MCF 10A (cell line): ENCODE measurements around the gene FAM111B. TPM values are rescaled to one million over a fixed set of nuclear protein-coding genes. Genes with fewer than 3 reads are reported as not detected.

Source experiments
- BruUV-seq: library from RNA; stranded (reverse); fragments of 400-500 nt; replicated peaks from 2 replicates; lab custom pipeline; 2021; lab: Mats Ljungman, UMichigan
- CTCF ChIA-PET: fragments of 300-600 bp; sonication (Branson Sonifier 250); formaldehyde crosslinking; extraction: SDS; loops from one replicate; lab custom pipeline; 2021; ENCODE audit warnings: antibody characterized with exemption, inconsistent platforms; lab: Yijun Ruan, JAX
- POLR2A ChIA-PET: fragments of 300-600, 350-650 bp; sonication (Branson Sonifier 250); formaldehyde crosslinking; extraction: SDS; loops from one replicate; lab custom pipeline; 2020; ENCODE audit warnings: antibody characterized with exemption, inconsistent platforms; lab: Yijun Ruan, JAX
- DNase-seq: peaks from one replicate; pipeline ENCODE4 v3.0.0-alpha.2; 2018; ENCODE audit not compliant: unreplicated experiment
- H3K27ac Mint-ChIP-seq: one replicate; pipeline ENCODE4 v1.8.0; 2022; ENCODE audit warnings: mild to moderate bottlenecking, low read depth, mixed read lengths; ENCODE audit not compliant: unreplicated experiment
- H3K27me3 Mint-ChIP-seq: one replicate; pipeline ENCODE4 v1.8.0; 2022; ENCODE audit warnings: mixed read lengths; ENCODE audit not compliant: insufficient read depth, unreplicated experiment
- H3K36me3 Mint-ChIP-seq: one replicate; pipeline ENCODE4 v1.8.0; 2022; ENCODE audit warnings: mild to moderate bottlenecking, moderate library complexity, mixed read lengths; ENCODE audit not compliant: insufficient read depth, unreplicated experiment
- H3K4me1 Mint-ChIP-seq: one replicate; pipeline ENCODE4 v1.8.0; 2022; ENCODE audit warnings: mixed read lengths; ENCODE audit not compliant: insufficient read depth, unreplicated experiment
- H3K4me3 Mint-ChIP-seq: one replicate; pipeline ENCODE4 v1.8.0; 2022; ENCODE audit warnings: mild to moderate bottlenecking, moderate library complexity, mixed read lengths; ENCODE audit not compliant: unreplicated experiment
- H3K9me3 Mint-ChIP-seq: one replicate; pipeline ENCODE4 v1.8.0; 2022; ENCODE audit warnings: mixed read lengths; ENCODE audit not compliant: unreplicated experiment
- CTCF ChIP-seq: fragments of 200-600 bp; IDR thresholded peaks from one replicate; pipeline ENCODE4 v1.8.0; 2022; ENCODE audit warnings: antibody characterized with exemption, mild to moderate bottlenecking; ENCODE audit not compliant: unreplicated experiment
- intact Hi-C: fragments of 100-400 bp; cut with micrococcal nuclease; formaldehyde crosslinking; loops from 2 replicates; pipeline ENCODE4 v1.14.1; 2022
- total RNA-seq: library from RNA; stranded (reverse); gene quantifications from 2 replicates; pipeline ENCODE4 v1.2.3, GENCODE V29; 2022

Gene FAM111B
- total RNA-seq, 1 experiment from 2014 or later, result 1.6 TPM

- ChIA-PET POLR2A (interaction anchor here (0.7 to 2.4 kb wide), 7 partner anchors 9 to 1615 kb away, joined by 3 to 21 read pairs (median 6); partner anchors contain the start of genes FAM111B and TIMM10), CTCF (interaction anchor here (1.1 to 10.2 kb wide), 4 partner anchors 10 to 40 kb away, joined by 3 to 146 read pairs (median 13); no protein-coding TSS in a partner anchor)
- peaks cover 7% of the 10 kb centered on the region for H3K36me3 Mint-ChIP-seq
- intact Hi-C loops, result no loop called here
- H3K9me3 Mint-ChIP-seq, result no peaks in the 10 kb centered on the region
- peak overlapping the region; percentile 97 for H3K4me3 Mint-ChIP-seq
- no peaks in the 10 kb centered on the region for H3K27me3 Mint-ChIP-seq
- H3K4me1 Mint-ChIP-seq, result peaks cover 50% of the 10 kb centered on the region
- no TSS peak for BruUV-seq
- peak; percentile 76 for DNase-seq
- TF ChIP-seq CTCF, result no peak
- peak overlapping the region; percentile 40 for H3K27ac Mint-ChIP-seq
These were observed 38.5 kb downstream of the FAM111B start for GRCh38 chr11:59145534-59145933.

- no peaks in the 10 kb centered on the region for H3K9me3 Mint-ChIP-seq
- no TSS peak for BruUV-seq
- intact Hi-C loops, result no loop called here
- ChIA-PET CTCF (interaction anchor here (0.8 to 3.2 kb wide), 5 partner anchors 9 to 534 kb away, joined by 3 to 12 read pairs (median 6); partner anchors contain the start of gene FAM111A), POLR2A (interaction anchor here (1.2 to 1.3 kb wide), 2 partner anchors 9 to 12 kb away, joined by 4 read pairs; partner anchors contain the start of gene FAM111A)
- H3K4me3 Mint-ChIP-seq, result no peak overlapping the region
- peaks cover 5% of the 10 kb centered on the region for H3K4me1 Mint-ChIP-seq
- no peak for TF ChIP-seq CTCF
- H3K36me3 Mint-ChIP-seq, result peaks cover 7% of the 10 kb centered on the region
- H3K27me3 Mint-ChIP-seq, result no peaks in the 10 kb centered on the region
- no peak for DNase-seq
- no peak overlapping the region for H3K27ac Mint-ChIP-seq
These were observed 44.7 kb downstream of the FAM111B start for GRCh38 chr11:59151761-59152160.

- CTCF ChIA-PET, result interaction anchor here (1.0 to 3.2 kb wide), 5 partner anchors 10 to 535 kb away, joined by 3 to 12 read pairs (median 6); partner anchors contain the start of gene FAM111A
- TSS peak; percentile 9 for BruUV-seq
- H3K4me3 Mint-ChIP-seq, result no peak overlapping the region
These were observed 45.4 kb downstream of the FAM111B start for GRCh38 chr11:59152312-59152951.

More at GRCh38 chr11:59152312-59152951, 45.4 kb downstream of the FAM111B start:
- intact Hi-C loops, result no loop called here
- no peak for DNase-seq
- Mint-ChIP-seq H3K4me1 (no peaks in the 10 kb centered on the region), H3K27ac (no peak overlapping the region), H3K27me3 (no peaks in the 10 kb centered on the region), H3K9me3 (no peaks in the 10 kb centered on the region), H3K36me3 (peaks cover 7% of the 10 kb centered on the region)
- TF ChIP-seq CTCF, result no peak
- POLR2A ChIA-PET, result interaction anchor here (0.9 to 1.3 kb wide), 2 partner anchors 10 to 12 kb away, joined by 4 read pairs; partner anchors contain the start of gene FAM111A
